H9 (cell line): ENCODE results near the gene PDK2. TPM values are rescaled to one million over a fixed set of nuclear protein-coding genes. Genes with fewer than 3 reads are reported as not detected.

Source experiments
- DNase-seq: peaks from one replicate; pipeline ENCODE4 v3.0.0-alpha.2; 2017
- H2AFZ ChIP-seq: one replicate; pipeline ENCODE4 v1.6.1; 2013; ENCODE audit warnings: mild to moderate bottlenecking, low read length, control low read depth, moderate library complexity
- H2AK5ac ChIP-seq: 2 replicates; pipeline ENCODE4 v1.6.1; 2013; ENCODE audit warnings: low read length, control low read depth, mixed read lengths; ENCODE audit not compliant: insufficient read length
- H2BK120ac ChIP-seq: one replicate; pipeline ENCODE4 v1.6.1; 2013; ENCODE audit warnings: low read depth, mild to moderate bottlenecking, low read length, control low read depth, inconsistent platforms; ENCODE audit not compliant: poor library complexity, severe bottlenecking
- H2BK12ac ChIP-seq: 2 replicates; pipeline ENCODE4 v1.6.1; 2013; ENCODE audit warnings: low read length, control low read depth, mixed read lengths, low read depth; ENCODE audit not compliant: insufficient read length
- H2BK15ac ChIP-seq: 2 replicates; pipeline ENCODE4 v1.6.1; 2013; ENCODE audit warnings: low read depth, low read length, control low read depth
- H2BK20ac ChIP-seq: one replicate; pipeline ENCODE4 v1.6.1; 2013; ENCODE audit warnings: low read depth, mild to moderate bottlenecking, low read length, control low read depth, inconsistent platforms; ENCODE audit not compliant: poor library complexity, severe bottlenecking
- H2BK5ac ChIP-seq: 2 replicates; pipeline ENCODE4 v1.6.1; 2013; ENCODE audit warnings: low read length, control low read depth, mixed read lengths; ENCODE audit not compliant: insufficient read length
- H3K14ac ChIP-seq: 2 replicates; pipeline ENCODE4 v1.6.1; 2013; ENCODE audit warnings: low read length, control low read depth; ENCODE audit not compliant: insufficient read depth
- H3K18ac ChIP-seq: 2 replicates; pipeline ENCODE4 v1.6.1; 2013; ENCODE audit warnings: low read depth, mild to moderate bottlenecking, mixed read lengths, low read length, control low read depth; ENCODE audit not compliant: insufficient read length
- H3K23ac ChIP-seq: 2 replicates; pipeline ENCODE4 v1.6.1; 2013; ENCODE audit warnings: low read length, control low read depth, mixed read lengths, low read depth; ENCODE audit not compliant: insufficient read length
- H3K23me2 ChIP-seq: 2 replicates; pipeline ENCODE4 v1.6.1; 2013; ENCODE audit warnings: low read depth, mild to moderate bottlenecking, mixed read lengths, low read length, control low read depth; ENCODE audit not compliant: insufficient read length, poor library complexity, severe bottlenecking
- H3K27ac ChIP-seq: 2 replicates; pipeline ENCODE4 v1.5.1; 2013; ENCODE audit warnings: low read length, control low read depth, mixed read lengths, low read depth; ENCODE audit not compliant: insufficient read length
- H3K27me3 ChIP-seq: 2 replicates; pipeline ENCODE4 v1.6.1; 2013; ENCODE audit warnings: low read length, control low read depth, inconsistent platforms; ENCODE audit not compliant: insufficient read depth
- H3K4ac ChIP-seq: 2 replicates; pipeline ENCODE4 v1.6.1; 2013; ENCODE audit warnings: low read depth, mild to moderate bottlenecking, control low read depth, inconsistent platforms, low read length, moderate library complexity
- H3K4me1 ChIP-seq: 2 replicates; pipeline ENCODE4 v1.6.1; 2013; ENCODE audit warnings: low read length, control low read depth, inconsistent platforms; ENCODE audit not compliant: insufficient read depth
- H3K4me2 ChIP-seq: 2 replicates; pipeline ENCODE4 v1.6.1; 2013; ENCODE audit warnings: low read length, control low read depth, mixed read lengths; ENCODE audit not compliant: insufficient read length, insufficient read depth
- H3K56ac ChIP-seq: 2 replicates; pipeline ENCODE4 v1.6.1; 2013; ENCODE audit warnings: low read depth, mild to moderate bottlenecking, mixed read lengths, low read length, control low read depth; ENCODE audit not compliant: insufficient read length
- H3K79me1 ChIP-seq: 2 replicates; pipeline ENCODE4 v1.6.1; 2013; ENCODE audit warnings: low read depth, mild to moderate bottlenecking, moderate library complexity, low read length, control low read depth, inconsistent platforms; ENCODE audit not compliant: insufficient read depth, poor library complexity, severe bottlenecking
- H3K79me2 ChIP-seq: 2 replicates; pipeline ENCODE4 v1.6.1; 2013; ENCODE audit warnings: low read length, control low read depth, inconsistent platforms; ENCODE audit not compliant: insufficient read depth
- H3K9ac ChIP-seq: 2 replicates; pipeline ENCODE4 v1.6.1; 2013; ENCODE audit warnings: low read length, control low read depth, mixed read lengths; ENCODE audit not compliant: insufficient read length; ENCODE audit errors: extremely low read depth
- H3K9me3 ChIP-seq: one replicate; pipeline ENCODE4 v1.6.1; 2013; ENCODE audit warnings: low read depth, low read length, inconsistent platforms; ENCODE audit not compliant: control insufficient read depth
- H3T11ph ChIP-seq: one replicate; pipeline ENCODE4 v1.6.1; 2013; ENCODE audit warnings: mild to moderate bottlenecking, low read length, control low read depth, inconsistent platforms
- H4K20me1 ChIP-seq: one replicate; pipeline ENCODE4 v1.6.1; 2013; ENCODE audit not compliant: control insufficient read depth, insufficient read length, insufficient read depth
- H4K5ac ChIP-seq: 2 replicates; pipeline ENCODE4 v1.6.1; 2013; ENCODE audit warnings: low read depth, mild to moderate bottlenecking, mixed read lengths, low read length, control low read depth; ENCODE audit not compliant: insufficient read length
- H4K8ac ChIP-seq: replicated peaks from 2 replicates; pipeline ENCODE4 v1.6.1; 2013; ENCODE audit warnings: low read length, control low read depth, mixed read lengths, low read depth; ENCODE audit not compliant: insufficient read length
- H4K91ac ChIP-seq: 2 replicates; pipeline ENCODE4 v1.6.1; 2013; ENCODE audit warnings: low read depth, mild to moderate bottlenecking, moderate library complexity, mixed read lengths, low read length, control low read depth; ENCODE audit not compliant: insufficient read length
- H3K27ac Mint-ChIP-seq, 3 experiments: 2 replicates in 2 of 3; 3 replicates in 1 of 3; pipeline ENCODE4 v1.8.0; 2020 to 2021; ENCODE audit warnings: mixed read lengths in 3 of 3, mild to moderate bottlenecking in 1 of 3, moderate library complexity in 1 of 3
- H3K27me3 Mint-ChIP-seq: 2 replicates; pipeline ENCODE4 v1.8.0; 2021; ENCODE audit warnings: low read depth, mild to moderate bottlenecking, moderate library complexity, mixed read lengths
- H3K36me3 Mint-ChIP-seq, 3 experiments: 2 replicates in 2 of 3; 3 replicates in 1 of 3; pipeline ENCODE4 v1.8.0; 2020 to 2021; ENCODE audit warnings: low read depth in 3 of 3, mixed read lengths in 3 of 3; ENCODE audit not compliant: insufficient read depth in 1 of 3
- H3K4me1 Mint-ChIP-seq, 2 experiments: 2 replicates each; pipeline ENCODE4 v1.8.0; 2020; ENCODE audit warnings: mixed read lengths in 2 of 2
- H3K4me3 Mint-ChIP-seq, 2 experiments: 2 replicates in 1 of 2; 3 replicates in 1 of 2; pipeline ENCODE4 v1.8.0; 2020 to 2021; ENCODE audit warnings: mild to moderate bottlenecking in 2 of 2, mixed read lengths in 2 of 2, moderate library complexity in 1 of 2
- H3K9me3 Mint-ChIP-seq, 2 experiments: 2 replicates in 1 of 2; 3 replicates in 1 of 2; pipeline ENCODE4 v1.8.0; 2020; ENCODE audit warnings: mild to moderate bottlenecking in 2 of 2, mixed read lengths in 2 of 2, moderate library complexity in 1 of 2
- CTCF ChIP-seq: fragments of 200-600 bp; sonication (generic); conservative IDR thresholded peaks from 3 replicates; pipeline ENCODE4 v1.8.0; 2021; ENCODE audit warnings: antibody characterized with exemption, mild to moderate bottlenecking
- WGBS: extraction: QIAGEN DNeasy Blood & Tissue Kit; methylation state at CpG from one replicate; pipeline ENCODE4 v1.1.7; 2013; ENCODE audit warnings: missing lambda C conversion rate, low lambda C conversion rate, mixed read lengths; ENCODE audit not compliant: insufficient read length; ENCODE audit errors: extremely low coverage; 5-methylcytosine and 5-hydroxymethylcytosine counted together
- total RNA-seq: library from RNA; stranded (reverse); gene quantifications from 2 replicates; pipeline ENCODE4 v1.2.1, GENCODE V29; 2021

The PDK2 gene
- total RNA-seq, 1 experiment from 2014 or later = 19.9 TPM

- Histone ChIP-seq H2BK12ac (no peak overlapping the region), H2AFZ (no peak overlapping the region), H3K79me1 (no peaks in the 10 kb centered on the region), H2AK5ac (no peak overlapping the region), H3K4me1 (no peaks in the 10 kb centered on the region), H3K9ac (no peak overlapping the region), H2BK20ac (no peak overlapping the region), H3K4me2 (peak overlapping the region; percentile 89), H3K56ac (no peak overlapping the region), H3K14ac (no peak overlapping the region), H3K27ac (no peak overlapping the region), H3K23ac (no peak overlapping the region), H4K91ac (no peak overlapping the region), H3K79me2 (no peaks in the 10 kb centered on the region), H3K23me2 (peaks cover 12% of the 10 kb centered on the region), H3T11ph (no peak overlapping the region), H2BK5ac (no peak overlapping the region), H3K18ac (no peak overlapping the region), H4K5ac (no peak overlapping the region), H4K20me1 (no peaks in the 10 kb centered on the region), H3K4ac (no peak overlapping the region), H2BK15ac (no peak overlapping the region), H3K27me3 (no peaks in the 10 kb centered on the region), H2BK120ac (no peak overlapping the region), H4K8ac (no peak overlapping the region), H3K9me3 (no peaks in the 10 kb centered on the region)
- H3K9me3 Mint-ChIP-seq = no peaks in the 10 kb centered on the region
- H3K27me3 Mint-ChIP-seq = peaks cover 2% of the 10 kb centered on the region; the same call in 1 of the 2 replicates
- H3K36me3 Mint-ChIP-seq = peaks cover 0 to 8% (median 0%) of the 10 kb centered on the region in 3 experiments; a peak in 4 of 7 replicates
- WGBS = no CpG with 5 or more reads among the region's 3 CpGs
- peak overlapping the region in 1 of 2 experiments; percentile 25; a peak in 1 of 5 replicates for H3K4me3 Mint-ChIP-seq
- DNase-seq = no peak
- no peak for TF ChIP-seq CTCF
- H3K4me1 Mint-ChIP-seq = peaks cover 14 to 22% of the 10 kb centered on the region in 2 experiments
- no peak overlapping the region for H3K27ac Mint-ChIP-seq
Observed at GRCh38 chr17:50093807-50094206, 1.3 kb upstream of the PDK2 start.
